ENCODE results near the gene FRMD3.

Gene FRMD3

DNA sequence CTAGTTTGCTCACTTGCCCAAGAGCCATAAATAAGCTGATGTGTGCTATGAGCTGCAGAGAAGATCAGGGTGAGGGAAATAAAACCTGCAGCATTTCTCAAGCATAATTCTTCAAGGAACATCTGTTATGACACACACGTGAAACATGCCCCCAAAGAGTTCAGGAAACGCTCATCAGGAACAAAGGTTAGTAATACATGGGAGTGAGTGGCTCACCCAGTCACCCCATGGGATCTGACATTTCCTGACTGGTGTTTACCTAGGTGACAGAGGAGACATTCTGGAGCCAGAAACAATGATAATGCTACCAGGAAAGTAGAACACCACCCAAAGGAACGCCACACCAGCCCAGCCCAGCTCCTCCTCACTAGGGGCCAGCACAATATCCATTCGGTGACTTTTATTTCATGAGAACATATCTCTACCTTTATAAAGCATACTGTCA is 66.0 kb downstream of the FRMD3 start:
- no peak for DNase-seq

DNA sequence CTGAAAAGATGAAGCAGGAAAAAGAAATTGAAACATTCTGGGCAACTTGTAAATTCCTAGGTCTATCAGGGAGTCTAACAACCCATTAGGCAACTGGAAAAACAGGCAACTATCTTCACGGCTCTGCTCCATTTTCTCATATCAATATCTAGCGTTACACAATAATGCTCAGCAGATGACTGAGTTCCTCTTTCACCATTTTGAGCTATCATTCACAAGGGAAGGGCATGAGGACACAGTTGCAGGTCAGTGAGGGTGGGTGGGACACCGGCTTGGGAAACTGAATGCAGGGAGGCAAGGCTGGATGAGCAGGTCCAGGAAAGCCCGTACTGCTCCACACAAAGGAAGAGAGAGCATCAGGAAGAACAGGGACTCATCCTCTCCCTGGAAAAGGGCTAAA is 67.0 kb downstream of the FRMD3 start:
- DNase-seq = no peak

DNA sequence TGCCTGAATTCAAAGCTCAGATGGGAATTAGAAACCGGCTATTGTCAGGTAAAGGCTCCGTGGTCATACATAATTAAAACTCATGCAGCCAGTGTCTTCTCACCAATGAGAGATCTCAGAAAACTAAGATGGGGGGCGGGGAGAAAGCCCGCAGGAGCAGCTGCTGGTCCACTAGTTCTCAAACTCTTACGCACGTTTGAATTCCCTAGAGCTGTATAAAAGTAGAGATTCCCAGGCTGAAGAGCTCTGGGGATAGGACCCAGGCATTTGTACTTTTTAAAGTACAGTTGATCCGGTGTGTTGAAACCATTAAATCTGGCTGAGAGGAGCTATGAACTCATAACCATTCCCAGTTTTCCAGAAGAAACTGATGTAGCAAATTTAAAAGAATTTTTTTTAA is 68.5 kb downstream of the FRMD3 start:
- DNase-seq = no peak

DNA sequence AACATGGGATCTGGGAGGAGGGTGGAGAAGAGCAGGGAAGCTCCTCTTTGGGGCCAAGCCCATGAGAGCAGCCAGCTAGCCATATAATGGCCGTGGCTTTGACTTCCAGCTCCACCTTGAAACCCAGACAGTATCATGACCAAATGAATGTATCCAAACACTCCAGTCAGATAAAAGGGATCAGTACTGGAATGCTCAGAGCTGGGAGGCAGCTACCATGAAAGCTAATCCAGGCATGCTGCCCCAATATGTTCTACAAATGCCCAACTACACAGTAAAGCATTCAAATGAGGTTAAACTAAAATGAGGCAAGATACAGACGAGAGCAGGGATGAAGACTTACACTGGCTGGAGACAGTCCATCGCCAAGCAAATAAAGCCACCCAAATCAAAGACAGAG is 69.4 kb downstream of the FRMD3 start:
- DNase-seq = no peak

DNA sequence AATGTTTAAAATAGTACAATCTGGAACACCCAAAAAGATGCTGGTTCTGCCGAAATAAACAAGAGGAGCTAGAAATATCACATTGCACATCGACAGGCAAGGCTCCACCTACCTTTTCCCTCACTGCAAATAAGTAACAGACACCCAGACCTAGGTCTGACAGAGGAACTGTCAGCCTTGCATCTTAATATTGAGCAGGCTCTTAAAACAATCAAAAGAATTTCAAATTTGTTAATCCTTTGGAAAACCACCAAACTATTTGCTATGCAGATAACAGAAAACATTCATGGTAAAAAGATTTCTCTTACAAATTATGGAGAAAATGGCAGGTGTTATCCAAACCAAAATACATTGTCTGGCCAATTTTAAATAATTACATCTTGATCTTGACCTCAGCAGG is 71.3 kb downstream of the FRMD3 start:
- no peak for DNase-seq

DNA sequence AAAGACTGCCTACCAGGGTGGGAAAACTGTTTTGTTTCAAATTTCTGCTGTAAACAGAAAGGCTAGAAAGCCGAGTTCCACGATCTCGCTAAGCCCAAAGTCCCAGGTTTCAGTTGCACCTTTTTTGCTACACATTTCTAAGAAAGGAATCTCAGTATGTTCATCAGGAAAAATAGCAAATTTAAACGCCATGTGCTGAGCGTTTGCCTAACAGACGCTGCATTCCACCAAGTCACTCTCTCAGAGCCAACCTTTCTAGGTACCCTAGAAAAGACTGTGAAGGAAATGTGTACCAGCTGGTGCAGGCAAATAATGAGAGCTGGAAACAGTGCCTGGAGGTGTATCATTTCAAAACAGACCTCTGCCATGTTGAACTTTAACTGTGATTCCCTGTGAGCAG is 71.8 kb downstream of the FRMD3 start:
- DNase-seq = no peak

DNA sequence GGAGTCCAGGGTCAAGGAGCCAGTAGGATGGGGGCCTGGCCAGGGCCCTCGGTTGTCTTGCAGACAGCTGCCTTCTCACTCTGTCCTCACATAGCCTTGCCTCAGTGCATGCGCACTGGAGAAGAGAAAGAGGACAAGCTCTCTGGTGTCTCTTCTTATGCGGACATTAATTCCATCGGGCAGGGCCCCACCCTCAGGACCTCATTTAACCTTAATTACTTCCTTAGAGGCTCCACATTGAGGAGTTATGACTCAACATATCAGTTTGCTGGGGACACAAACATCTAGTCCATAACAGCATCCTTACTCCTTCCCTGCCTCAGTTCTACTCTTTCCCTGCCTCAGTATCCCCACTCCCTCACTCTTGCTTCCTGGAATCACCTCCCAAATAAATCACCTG is 78.4 kb downstream of the FRMD3 start:
- DNase-seq = no peak

DNA sequence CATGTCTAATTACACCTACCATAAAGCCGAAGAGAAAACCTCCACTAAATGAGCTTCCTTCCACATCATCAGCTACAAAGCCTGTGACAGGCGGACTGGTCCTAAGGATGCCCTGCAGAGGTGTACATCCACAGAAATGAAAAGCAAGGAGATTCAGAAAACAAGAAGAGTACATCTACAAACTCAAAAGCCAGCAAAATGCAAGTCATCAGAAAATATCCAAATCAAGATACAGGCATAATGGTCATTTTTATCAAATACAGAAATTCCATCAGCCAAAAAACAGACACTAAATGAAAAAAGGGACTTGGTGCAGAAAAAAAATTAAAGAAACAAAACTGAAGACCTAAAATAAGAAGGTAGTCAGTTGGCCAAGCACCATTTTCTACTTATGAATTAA is 79.7 kb downstream of the FRMD3 start:
- no peak for DNase-seq

DNA sequence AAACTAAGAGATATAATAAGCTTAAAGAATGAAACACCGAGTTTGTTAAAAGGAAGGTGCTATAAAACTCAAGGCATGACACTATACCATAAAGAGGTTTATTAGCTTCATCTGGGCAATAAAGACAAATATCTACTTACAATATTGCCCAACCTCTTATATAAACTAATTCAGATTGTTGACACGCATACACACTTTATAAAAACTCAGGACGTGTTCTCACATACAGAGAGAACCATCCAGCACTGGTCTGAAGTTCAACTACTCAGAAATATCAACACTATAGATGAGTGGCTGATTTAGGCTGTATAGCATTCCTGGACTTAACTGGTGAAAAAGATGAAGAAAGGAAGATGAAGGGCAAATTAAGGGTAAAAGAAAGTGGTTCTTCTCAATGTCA is 81.2 kb downstream of the FRMD3 start:
- no peak for DNase-seq

DNA sequence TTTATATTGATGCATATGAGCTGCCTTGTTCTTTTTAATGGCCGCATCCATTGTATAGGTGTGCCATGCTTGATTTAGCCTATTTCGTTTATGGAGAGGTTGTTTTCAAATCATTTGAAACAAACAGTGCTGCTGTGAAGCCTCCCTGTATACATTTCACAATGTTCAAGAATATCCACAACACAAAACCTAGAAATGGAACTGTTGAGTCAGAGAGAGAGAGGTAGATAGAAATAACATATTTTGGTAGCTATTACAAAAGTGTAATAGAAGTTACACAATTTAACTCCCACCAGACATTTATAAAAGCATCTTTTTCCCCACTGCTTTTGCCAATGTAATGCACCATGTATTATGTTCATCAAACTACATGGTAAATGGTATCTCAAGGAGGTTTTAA is 82.0 kb downstream of the FRMD3 start:
- DNase-seq = no peak

DNA sequence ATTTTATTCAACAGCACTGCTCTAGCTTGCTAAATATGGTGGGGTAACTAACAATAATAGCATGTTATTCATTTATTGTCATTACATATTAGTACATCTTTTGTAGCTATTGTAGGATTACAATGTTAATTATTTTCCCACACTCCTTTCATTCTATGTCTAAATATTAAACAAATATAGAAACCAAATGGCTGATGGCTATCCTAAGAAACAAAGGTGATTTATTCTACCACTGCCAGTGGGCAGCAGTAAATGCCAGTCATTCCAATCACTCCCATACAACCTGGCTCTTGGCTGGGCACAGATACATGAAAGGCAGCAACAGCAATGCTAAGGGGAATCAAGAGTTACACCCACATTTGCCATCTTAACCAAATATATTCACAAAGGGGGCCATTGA is 84.1 kb downstream of the FRMD3 start:
- no peak for DNase-seq

DNA sequence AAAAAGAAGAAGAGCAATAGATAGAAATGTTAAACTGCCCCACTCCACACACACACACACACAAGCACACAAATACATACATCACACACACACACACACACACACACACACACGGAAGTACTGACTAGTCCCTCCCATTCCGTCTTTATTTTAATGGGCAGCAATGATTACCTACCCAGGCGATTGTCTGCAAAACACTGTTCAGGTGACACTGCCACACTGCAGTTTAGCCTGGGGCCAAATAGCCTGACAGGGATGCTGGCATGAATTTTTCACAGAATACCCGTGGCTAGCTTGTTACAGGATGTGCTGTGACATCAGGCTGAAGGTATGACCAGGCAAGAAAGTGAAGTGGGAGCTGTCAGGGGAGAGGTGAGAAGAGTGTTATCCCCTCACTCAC is 86.9 kb downstream of the FRMD3 start:
- no peak for DNase-seq

DNA sequence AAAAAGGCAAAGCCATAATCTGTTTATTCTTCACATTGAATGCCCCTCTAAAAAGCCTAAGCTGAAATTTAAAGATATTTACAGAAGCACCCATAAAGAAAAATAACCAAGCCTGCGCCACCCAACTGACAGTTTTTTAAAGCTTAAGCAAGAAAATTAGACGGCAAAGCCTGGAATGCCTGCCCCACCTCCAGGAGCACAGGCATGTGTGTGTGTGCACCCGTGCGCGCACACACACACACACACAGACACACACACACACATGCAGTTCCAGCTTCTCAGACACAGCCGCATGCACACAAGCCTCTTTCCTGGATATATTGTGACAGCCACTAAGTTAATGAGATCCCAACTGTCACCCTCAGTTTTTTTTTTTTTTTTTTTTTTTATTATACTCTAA is 88.2 kb downstream of the FRMD3 start:
- DNase-seq = peak; percentile 41

DNA sequence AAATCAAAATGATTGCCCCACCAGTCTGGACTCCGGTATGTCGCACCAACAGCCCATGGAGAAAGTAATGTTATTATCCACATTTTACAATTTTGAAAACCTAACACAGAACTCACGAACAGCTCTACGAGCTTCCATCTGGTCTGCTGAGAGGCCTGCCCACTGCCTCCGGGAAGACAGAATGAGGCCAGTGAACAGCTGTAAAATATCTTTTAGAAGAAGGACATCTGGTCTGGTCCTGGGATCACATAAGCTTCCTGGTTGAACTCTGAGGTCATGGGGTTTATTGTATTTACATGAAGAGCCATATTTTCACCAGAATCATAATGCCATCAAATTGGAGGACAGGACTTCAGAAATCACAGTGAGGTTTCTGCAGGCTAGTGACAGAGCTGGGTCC is 89.0 kb downstream of the FRMD3 start:
- DNase-seq = no peak

DNA sequence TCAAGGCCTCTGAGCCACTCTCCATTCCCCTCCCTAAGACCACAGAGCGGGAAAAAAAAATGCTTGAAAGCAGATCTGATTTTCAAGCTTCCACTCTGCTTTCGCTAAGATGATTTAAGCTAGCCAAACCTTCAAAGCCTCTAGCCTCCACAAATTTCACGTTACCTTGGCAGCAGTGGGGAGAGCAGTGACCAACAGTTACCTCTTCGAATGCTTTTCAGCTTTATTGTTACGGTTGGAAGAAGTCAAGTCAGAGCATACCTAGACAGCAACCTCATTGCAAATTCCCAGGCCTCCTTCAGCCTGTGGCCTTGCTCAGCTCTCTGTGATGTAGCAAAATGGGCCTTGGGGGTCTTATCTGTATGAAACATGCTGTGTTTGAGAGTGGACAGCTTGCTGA is 89.6 kb downstream of the FRMD3 start:
- DNase-seq = no peak

DNA sequence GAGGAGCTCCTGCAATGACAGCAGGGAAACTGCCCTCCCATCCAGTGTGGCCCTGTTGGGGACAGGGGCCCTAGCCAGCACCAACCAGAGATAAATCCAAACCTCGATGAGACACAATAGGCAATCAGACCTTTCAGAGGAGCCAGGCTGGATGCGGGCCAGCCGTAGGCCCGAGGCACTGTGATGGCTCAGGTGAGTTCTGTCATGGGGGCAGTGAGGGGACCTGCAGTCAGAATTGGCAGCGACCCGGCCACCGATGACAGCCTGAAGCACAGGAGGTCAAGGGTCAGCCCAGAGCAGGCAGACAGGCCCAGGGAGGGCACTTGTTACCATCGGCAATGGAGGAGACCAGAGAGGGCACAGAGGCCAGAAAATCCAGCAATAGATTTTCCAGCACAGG is 90.8 kb downstream of the FRMD3 start:
- DNase-seq = no peak

DNA sequence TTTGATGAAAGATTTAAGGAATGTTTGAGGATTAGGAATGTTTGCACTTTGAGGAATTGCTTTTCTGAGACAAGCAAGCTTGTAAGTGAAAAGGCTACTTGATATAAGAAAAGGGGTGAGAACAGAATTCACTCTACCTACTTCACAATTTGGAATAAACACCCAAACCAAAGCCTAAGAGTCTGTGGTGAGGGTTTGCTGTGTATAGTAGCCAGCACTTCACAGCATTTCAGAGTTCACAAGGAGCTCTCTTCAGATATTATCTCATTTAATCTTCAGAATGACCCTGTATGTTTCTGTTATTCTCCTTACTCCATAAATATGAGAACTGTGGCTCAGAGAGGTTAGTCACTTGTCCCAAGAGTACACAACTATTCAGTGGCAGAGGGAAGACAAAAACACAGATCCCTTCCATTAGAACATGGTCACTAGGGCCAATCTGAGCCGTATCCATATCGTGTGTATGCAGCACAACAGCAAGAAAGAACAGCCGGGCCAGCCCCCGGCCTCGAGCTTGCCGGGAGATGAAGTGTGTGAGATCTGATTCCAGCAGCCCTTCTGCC is 92.4 kb downstream of the FRMD3 start:
- no peak for DNase-seq

DNA sequence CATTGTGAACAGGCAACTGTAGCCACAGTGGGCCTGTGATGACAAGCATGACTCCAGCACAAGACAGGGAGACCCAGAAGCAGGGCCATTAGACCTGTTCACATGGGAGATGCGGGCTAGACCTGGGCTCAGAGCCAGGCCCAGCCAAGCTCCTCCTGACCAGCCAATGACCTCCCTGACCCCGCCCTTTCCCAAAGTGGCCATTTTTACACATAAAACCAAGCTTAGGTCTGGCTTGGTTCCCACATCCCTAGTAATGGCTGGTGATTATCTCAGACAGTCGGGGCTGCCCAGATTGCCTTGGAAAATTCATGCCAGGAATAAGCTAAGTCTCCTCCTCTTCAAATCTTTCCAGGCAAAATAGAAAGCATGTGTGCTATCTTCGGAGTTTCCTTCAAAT is 94.1 kb downstream of the FRMD3 start:
- DNase-seq = no peak

DNA sequence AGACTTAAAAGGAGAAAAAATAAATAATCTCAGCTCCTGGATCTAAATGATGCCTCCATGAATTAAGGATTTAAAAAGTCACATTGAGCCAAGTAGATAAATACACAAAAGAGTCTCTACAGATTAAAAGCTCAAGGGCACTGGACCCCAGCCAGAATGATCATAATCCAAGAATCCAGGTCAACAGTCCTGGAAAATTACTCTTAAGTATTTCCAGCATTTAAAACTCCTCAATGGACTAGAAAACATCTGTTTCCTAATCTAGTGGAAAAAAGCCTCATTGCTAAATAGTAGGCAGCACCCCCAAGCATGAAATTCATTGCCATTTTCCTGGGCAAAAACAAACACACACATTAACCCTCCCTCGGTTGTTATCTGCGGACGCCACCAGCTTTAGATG is 96.8 kb downstream of the FRMD3 start:
- peak; percentile 16 for DNase-seq

DNA sequence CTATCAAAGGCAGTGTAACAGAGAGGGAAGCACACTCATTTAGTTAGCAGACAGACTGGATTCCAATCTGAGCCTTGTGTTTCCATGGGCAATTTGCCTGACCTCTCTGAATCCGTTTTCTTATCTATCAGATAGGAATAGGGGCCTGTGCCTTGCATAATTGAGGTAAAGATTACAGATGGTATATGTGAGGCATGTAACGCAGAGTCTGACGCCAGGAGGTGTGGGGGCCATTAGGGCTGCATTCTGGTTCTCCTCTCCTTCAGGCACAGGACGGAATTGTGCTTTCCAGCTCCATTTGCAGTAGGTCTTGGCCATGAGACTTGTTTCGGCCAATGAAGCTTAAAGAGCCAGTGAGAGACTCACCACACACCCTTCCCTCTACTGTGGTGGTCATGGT is 97.6 kb downstream of the FRMD3 start:
- no peak for DNase-seq

DNA sequence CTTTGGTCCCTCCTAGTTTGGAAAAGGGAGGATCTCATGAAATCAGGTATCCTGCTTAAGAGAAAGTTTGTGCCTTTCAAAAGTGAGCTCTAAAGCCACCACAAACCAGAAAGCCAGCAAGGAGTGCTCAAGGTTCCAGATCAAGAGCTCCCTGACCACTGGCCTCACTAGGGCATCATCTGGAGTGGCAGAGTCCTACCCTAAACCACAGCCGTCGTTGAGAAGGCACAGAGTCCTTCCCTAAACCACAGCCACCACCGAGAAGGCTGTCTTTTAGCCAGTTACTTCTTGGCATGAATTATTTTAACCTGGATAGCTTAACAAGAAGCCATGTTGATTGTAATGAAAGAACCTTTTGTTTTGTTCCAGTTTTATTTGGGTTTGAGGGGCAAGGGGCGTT is 102.9 kb downstream of the FRMD3 start:
- DNase-seq = no peak

DNA sequence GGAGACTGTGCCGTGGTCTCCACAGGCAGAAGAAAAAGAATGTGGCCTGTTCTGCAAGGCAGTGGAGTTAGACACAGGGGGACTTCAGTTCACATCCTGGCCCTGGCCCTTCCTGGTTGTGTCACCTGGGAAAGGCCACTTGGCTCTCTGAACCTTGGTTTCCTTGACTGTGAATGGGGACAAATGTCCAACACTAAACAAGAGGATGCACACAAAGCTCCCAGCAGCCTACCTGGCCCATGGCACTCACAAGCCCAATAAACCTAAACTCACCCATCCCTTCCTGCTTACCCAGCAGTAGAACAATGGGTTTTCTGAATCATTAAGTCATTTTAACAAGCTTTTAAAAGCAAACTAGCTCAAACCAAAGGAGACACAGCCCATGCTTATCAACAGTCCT is 103.9 kb downstream of the FRMD3 start:
- DNase-seq = no peak

DNA sequence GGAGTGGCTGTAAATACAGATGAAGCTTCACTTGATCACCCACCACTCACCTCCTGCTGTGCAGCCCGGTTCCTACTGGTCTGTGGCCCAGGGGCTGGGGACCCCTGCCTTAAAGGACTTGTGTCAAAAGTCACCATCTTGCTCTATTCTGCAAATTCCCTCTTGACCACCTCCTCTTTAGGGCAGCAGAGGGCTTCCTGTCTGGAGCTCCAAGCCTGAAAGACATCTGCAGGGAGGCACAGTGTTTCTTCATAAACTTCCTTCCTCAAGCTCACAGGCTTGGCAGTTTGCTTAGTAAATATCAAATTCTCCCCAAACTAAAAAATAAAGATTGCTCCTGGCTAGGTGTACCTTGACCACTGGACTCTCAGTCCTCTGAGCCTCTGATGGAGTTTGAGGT is 104.4 kb downstream of the FRMD3 start:
- no peak for DNase-seq

DNA sequence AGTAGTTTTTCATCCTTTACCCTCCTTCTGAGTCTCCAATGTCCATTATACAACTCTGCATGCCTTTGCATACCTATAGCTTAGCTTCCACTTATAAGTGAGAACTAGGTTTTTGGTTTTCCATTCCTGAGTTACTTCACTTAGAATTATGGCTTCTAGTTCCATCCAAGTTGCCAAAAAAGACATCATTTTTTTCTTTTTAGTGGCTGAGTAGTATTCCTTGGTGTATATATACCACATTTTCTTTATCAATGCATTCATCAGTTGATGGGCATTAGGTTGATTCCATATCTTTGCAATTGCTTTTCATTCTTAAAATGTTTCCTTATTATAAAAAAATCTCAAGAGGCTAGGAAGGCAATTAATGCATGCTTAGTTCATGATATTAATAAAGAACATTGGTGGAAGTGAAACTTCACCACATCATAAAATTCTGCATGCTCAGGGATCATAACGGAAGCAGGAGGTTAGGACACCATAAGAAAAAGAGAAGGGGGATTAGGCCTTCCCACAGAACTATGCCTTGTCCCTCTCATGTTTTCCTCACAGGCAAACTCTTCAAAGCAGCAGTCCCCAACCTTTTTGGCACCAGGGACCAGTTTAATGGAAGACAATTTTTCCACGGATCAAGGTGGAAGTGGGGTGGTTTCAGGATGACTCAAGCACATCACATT is 105.2 kb downstream of the FRMD3 start:
- DNase-seq = no peak

DNA sequence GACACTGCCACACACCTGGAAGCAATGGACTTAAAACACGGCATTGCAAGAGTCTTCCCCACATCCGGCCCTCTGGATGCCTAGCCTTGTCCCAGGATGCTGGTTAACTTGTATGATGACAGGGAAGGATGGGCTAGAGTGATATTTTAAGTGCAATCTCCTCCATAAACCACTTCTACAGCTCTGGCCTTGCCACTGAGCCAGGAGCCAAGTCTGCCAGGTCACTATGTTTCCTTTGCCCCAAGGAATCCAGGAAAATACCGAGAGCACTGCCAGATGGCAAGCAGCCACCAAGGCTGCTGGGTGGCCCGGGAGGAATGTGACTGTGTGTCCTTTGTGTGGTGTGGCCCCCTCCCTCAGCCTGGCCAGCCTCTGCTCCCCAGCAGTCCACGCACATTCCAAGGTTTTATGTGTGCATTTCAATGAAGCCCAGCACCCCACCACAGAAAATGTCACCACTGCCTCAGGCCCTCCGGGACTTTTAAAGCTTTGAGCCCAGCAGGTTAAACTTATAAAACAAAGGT is 106.0 kb downstream of the FRMD3 start:
- DNase-seq = no peak

Measured in NCI-H1092 (cell line).